HK-2 (cell line): ENCODE measurements around the gene TRIM28.
"Not testable (repeated sequence)": the region's sequence is repeated elsewhere in the genome, so short reads cannot be mapped to it uniquely, and the experiment has no call there.

Source experiments
- DNase-seq: peaks from one replicate; pipeline ENCODE4 v3.0.0-alpha.2; 2018; ENCODE audit not compliant: unreplicated experiment

The TRIM28 gene

DNA sequence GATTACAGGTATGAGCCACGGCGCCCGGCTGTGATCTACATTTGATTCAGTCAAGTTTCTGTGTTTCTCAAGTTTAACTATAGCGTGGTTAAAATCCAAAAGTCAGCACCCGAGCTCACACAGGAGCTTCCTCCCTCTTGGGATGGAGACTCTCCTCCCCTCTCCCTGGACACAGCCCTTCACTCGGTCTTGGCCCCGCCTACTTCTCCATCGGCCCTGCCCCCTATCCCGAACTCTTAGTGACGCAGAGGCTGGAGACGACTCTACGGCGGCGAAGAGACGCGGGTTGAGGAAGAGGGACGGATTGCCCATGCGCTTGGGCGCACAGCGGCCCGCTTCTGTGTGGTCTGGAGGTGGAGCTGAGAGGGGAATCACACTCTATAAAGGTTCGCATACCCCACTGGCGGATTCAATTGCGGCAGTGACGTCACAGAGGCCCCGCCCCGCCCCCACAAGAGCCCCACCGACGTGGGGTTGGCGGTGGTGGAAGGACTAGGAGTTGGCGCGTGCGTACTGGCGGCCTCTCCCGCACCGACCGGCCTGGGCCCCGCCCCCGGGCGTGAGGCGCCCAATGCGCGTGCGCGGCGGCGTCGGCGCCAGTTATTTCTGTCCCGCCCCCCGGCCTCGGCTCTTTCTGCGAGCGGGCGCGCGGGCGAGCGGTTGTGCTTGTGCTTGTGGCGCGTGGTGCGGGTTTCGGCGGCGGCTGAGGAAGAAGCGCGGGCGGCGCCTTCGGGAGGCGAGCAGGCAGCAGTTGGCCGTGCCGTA, at the start of gene TRIM28:
Gene TRIM28, plus strand, starts transcription at position 239 of the 765 bp plus-strand sequence. CDS start 694 bp downstream, outside the sequence.
- peak; percentile 100 for DNase-seq

DNA sequence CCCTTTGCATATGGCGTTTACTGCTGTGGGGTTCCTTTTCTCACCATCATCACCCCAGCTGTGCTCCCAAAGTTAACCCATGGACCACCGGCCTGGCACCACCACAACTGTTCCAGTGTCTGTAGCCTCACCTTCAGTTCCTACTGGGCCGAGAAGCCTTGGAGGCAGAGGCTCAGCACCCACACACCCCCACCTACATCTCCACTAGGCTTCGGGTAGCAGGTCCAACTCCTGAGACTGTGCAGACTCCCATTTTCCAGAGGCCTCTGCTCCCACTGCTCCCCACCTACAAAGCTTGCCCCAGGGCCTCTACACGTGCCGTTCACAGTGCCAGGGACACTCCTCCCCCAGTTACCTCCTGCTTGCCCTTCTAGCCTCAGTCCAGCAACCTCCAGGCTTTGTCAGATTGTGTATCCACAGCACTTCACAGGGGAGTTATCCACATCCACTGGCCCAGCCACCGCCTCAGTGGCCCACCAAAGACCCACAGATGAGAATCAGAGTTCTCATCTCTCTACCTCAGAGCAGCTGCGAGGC, 46.2 kb upstream of the TRIM28 start:
- no peak for DNase-seq

- DNase-seq = no peak
These were observed 45.4 kb upstream of the TRIM28 start for GRCh38 chr19:58498316-58499020.

DNA sequence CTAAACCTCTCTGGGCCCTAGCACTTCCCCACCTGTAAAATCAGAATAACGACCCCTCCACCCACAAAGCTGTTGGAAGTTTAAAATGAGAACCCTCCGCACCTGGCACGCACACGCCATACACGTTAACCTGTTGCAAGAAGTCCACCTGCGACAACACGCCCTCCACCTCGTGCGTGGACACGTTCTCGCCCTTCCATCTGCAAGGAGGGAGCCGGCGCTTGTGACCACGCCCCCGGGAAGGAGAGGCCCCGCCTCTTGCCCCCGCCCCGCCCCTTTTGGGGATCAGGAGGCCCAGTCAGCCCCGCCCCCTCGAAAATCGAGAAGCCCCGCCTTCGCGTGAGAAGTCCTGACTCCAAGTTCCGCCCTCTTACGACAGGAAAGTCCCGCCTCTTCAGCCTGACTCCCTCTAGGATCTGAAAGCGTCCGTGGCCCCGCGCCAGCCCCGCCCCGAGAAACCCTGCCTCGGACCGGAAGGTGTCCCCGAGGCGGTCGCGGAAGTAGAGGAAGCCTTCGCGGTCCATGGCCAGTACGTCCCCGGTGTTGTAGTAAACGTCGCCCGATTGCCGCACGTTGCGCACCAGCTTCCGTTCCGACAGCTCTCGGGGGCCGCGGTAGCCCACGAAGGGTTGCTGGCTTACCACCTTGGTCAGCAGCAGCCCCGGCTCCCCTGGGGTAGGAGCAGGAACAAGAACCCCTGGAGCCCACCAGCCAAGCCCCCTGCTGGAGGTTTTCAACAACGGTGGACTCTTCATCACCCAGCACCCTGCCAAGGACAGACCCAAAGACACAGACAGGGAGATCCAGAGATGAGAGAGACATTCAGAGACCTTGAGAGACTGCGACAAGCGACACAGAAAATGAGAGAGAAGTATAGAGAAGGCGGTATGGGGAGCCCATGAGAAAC, 44.6 kb upstream of the TRIM28 start:
- DNase-seq = peak; percentile 98

DNA sequence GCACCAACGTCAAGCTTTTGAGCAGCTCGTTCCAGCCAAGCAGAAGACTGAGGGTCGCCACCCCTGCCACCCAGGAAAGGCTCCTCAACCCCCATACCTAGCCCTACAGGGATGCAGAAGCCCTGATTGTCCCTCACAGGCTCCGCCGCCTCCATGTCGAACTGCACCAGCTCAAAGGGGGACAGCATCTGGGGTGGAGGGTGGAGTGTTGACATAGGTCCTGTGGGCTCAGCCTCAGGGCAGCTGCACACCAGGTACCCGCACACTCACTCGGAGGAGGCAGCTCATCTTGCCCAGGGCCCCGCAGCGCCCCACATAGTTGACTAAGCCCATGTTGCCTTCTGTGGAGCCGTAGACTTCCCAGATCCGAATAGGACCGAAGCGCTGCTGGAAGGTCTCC, 43.6 kb upstream of the TRIM28 start:
- DNase-seq = no peak

- DNase-seq = not testable (repeated sequence)
These were observed 36.2 kb upstream of the TRIM28 start for GRCh38 chr19:58507602-58508223.

- no peak for DNase-seq
These were observed 34.2 kb upstream of the TRIM28 start for GRCh38 chr19:58509731-58510083.

GRCh38 chr19:58510084-58510862, 33.6 kb upstream of the TRIM28 start:
- DNase-seq = no peak

DNA sequence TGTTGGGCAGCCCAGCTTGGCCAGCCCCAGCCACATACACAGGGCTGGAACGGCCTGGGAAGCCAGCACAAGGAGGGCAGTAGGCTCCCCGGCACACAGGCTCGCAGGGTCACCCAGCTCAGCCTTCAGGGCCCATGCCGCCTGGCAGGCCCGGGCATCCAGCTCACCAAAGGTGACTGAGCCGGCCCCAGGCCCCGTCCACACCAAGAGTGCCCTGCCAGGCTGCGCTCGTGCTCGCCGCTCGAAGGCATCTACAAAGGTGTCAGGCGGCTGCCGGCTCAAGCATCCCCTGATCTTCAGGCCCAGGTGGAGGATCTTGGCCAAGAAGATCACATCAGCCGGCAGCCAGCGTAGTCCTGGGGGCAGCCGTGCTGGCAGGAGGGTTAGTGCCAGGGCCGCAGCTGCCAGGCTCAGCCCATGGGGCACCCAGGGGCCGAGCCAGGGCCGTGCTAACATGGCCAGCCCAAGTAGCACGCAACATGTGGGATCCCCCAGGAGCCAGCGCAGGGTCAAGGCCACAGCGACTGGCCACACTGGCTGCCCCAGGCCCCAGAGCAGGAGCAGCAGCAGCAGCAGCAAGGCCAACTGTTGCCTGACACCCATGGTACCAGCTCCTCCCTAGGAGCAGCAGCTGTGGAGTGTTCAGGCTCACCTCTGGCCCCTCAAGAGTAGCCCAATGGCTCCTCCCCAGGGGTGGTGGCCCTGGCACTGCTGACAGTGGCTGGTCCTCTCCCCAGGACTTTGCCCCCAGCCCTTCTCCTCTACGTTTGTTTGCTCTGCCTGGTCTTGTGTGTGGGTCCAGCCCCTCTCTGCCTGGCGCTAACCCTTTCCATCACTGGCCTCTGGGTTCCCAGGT, 32.3 kb upstream of the TRIM28 start, which contains the start of gene SLC27A5:
Gene SLC27A5, minus strand, starts transcription at position 640 of the 856 bp plus-strand sequence. Its CDS starts 37 bp downstream, at position 603.
- no peak for DNase-seq

DNA sequence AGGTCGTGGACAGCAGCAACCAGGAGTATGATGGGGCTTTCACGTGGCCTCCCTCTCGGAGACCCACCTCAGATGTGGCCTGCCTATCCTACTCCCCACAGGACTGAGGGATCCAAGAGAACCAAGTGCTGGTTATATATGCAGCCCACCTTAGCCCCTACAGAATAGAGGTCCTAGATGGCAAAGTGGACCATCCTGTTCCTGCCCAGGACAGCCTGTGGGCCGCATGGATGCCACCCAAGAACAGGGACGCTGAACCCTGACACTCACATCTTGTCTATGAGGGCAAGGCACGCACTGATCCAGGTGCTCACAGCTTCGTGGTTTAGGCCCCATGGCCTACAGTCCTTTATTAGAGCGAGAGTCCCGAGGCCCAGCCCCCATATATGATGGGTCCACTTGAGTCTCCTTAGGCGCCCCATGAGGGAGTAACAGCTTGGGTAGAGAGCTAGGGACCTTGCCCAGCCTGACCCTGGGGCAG, 30.6 kb upstream of the TRIM28 start:
- no peak for DNase-seq

GRCh38 chr19:58513694-58514563, 29.9 kb upstream of the TRIM28 start:
- DNase-seq = peak; percentile 85

GRCh38 chr19:58514564-58515022, 29.3 kb upstream of the TRIM28 start:
- DNase-seq = no peak

DNA sequence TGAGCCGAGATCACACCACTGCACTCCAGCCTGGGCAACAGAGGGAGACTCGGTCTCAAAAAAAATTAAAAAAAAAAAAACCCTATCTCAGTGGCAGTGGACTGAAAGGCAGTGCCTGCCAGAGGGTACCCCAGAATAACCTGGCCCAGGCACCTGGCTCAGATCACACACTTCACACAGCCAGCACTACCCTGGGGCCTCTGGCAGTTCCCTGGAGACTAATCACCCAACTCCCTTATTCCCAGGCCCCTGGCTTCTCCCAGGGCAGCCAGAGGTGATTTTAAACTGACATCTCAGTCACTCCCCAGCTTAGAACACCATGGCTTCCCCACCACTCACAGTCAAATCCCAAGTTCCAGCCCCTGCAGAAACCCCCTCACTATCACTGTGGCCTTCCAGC, 28.6 kb upstream of the TRIM28 start:
- DNase-seq = no peak

DNA sequence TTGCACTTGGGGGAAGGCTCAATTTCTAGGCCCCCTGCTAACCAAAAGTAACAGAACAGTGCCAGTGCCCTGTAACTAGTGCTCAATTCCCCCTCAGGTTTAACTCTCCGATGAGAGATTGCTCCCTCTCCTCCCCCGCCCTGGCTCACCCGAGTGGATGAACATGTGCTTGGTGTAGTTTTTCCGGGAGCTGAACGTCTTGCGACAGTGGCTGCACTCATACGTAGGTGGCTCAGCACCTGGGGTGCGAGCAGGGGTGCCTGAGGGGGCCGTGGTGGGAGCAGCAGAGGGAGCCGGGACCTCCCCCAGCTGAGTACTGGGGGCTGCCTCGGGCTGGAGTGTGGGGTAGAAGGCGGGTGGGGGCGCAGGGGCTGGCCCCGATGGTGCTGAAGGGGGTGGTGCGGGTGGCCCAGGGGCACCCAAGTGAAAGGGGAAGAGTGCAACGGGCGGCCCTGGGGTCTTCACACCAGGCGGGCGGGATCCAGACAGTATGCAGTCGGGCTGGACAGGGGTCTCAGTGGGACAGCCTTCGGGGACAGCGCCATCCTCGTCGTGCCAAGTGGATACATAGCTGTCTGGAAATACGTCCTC, 27.5 kb upstream of the TRIM28 start:
- no peak for DNase-seq

DNA sequence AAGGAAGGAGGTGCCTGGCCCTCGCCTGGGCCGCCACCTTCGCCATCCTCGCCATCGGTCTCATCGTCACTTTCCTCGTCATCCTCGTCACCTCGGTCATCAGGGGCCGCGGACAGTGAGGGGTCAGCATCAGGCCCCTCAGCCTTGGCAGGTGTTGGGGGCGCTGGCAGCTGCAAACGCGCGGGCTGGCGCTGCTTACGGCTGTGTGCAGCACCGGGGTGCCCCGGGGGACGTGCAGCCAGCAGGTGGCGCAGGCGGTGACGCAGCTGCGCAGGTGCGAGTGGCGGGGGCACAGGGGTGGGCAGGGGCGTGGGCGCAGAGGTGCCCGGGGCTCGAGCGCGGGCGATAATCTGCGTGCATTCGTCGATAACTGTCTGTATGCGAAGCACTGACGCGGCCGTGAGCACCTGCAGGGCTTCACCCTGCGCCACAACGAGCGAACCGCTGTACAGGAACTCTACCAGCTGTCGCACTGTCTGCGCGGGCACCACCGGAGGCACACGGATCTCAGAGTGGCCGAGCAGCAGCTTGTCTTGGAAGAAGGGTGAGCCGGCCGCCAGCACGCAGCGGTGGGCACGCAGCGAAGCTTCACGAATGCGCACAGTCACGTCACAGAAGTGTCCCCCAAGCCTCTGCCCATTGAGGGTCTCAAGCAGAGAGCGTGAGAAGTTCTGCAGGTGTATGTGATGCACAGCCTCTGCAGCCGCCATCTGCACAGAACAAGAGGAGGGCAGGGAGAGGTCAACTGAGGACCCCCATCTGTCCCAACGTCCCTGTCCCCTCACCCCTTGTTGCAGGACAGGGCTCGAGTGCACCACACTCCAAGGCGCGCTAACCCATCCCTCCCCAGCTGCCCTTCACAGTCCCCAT, 26.7 kb upstream of the TRIM28 start:
- no peak for DNase-seq

DNA sequence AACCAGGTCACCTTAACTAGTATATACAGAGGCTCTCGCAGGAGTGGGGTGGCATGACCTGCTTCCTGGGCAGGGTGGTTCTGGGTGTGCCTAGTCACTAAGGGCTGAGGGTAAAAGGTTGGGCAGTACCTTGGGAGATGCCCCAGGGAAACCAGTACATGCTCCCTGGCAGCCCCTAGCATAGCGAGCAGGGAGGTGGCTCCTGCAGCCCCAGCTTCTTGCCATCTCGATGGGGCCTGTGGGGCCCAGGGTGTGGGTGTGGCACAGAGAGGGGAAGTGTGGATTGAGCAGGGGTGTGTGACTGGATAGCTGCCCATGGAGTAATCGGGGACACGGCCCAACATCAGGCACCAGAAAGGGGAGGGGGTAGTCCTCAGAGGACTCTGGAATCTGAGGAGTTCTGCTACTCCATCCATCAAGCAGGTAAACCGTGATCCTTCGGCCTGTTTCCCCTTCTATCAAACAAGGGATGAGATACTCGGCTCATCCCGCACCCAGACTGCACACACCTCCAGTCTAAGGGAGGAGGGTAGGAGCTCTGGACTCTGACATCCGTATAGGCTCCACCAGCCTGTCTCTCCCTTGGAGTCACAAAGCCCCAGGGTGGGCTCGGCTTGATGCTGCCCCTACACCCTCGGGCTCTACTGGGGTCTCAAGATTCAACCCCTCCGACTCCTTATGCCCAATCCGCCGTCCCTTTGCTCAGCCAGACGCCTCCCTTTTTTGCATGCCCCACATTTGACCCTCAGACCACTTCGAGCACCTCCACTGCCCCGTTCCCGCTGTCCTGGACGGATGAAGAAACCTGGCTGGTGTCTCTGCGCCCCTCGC, 25.4 kb upstream of the TRIM28 start:
- DNase-seq = no peak
